Mucosa of rectum (tissue), 2 donors: ENCODE measurements around the gene PAPOLA.
A peak's percentile ranks its signal among the peaks of the same experiment; 100 is the strongest.
"Not testable (repeated sequence)": the region's sequence is repeated elsewhere in the genome, so short reads cannot be mapped to it uniquely, and the experiment has no call there.

Experiments
- H3K27ac ChIP-seq, 2 donors: one replicate each; pipeline ENCODE4 v1.7.0; 2013; ENCODE audit warnings: inconsistent platforms in 2 of 2, low read depth in 2 of 2, low read length in 2 of 2
- H3K27me3 ChIP-seq, 2 donors: one replicate each; pipeline ENCODE4 v1.7.0; 2013; ENCODE audit warnings: low read length in 2 of 2; ENCODE audit not compliant: control insufficient read depth in 2 of 2, insufficient read depth in 2 of 2
- H3K36me3 ChIP-seq, 2 donors: one replicate each; pipeline ENCODE4 v1.7.0; 2013; ENCODE audit warnings: low read length in 2 of 2; ENCODE audit not compliant: control insufficient read depth in 2 of 2, insufficient read depth in 2 of 2
- H3K4me1 ChIP-seq, 2 donors: one replicate each; pipeline ENCODE4 v1.7.0; 2013; ENCODE audit warnings: low read length in 2 of 2, mild to moderate bottlenecking in 1 of 2; ENCODE audit not compliant: control insufficient read depth in 2 of 2, insufficient read depth in 2 of 2
- H3K4me3 ChIP-seq, 2 donors: one replicate each; pipeline ENCODE4 v1.7.0; 2013; ENCODE audit warnings: low read length in 2 of 2
- H3K9ac ChIP-seq, 2 donors: one replicate each; pipeline ENCODE4 v1.7.0; 2013; ENCODE audit warnings: low read length in 2 of 2, low read depth in 1 of 2, mild to moderate bottlenecking in 1 of 2
- H3K9me3 ChIP-seq, 2 donors: one replicate each; pipeline ENCODE4 v1.7.0; 2013; ENCODE audit warnings: low read length in 2 of 2; ENCODE audit not compliant: control insufficient read depth in 2 of 2
- donor health status: healthy.
- donor health status: Normal muscosa, but diverticular disease.

Gene PAPOLA

GRCh38 chr14:96501217-96501739, 904 bp upstream of the PAPOLA start:
- no peaks in the 10 kb centered on the region for H3K9me3 ChIP-seq
- H3K27me3 ChIP-seq: no peaks in the 10 kb centered on the region
- H3K36me3 ChIP-seq: no peaks in the 10 kb centered on the region
- H3K4me3 ChIP-seq: peak overlapping the region; percentile 98 to 100
- H3K27ac ChIP-seq: peak overlapping the region; percentile 90 to 94
- H3K9ac ChIP-seq: peak overlapping the region; percentile 88 to 97
- peaks cover 10 to 18% of the 10 kb centered on the region in 2 donors for H3K4me1 ChIP-seq

GRCh38 chr14:96502621-96503305, 581 bp downstream of the PAPOLA start:
- no peaks in the 10 kb centered on the region for H3K36me3 ChIP-seq
- peak overlapping the region; percentile 98 to 100 for H3K4me3 ChIP-seq
- peak overlapping the region; percentile 90 to 94 for H3K27ac ChIP-seq
- H3K27me3 ChIP-seq: no peaks in the 10 kb centered on the region
- no peaks in the 10 kb centered on the region for H3K9me3 ChIP-seq
- peak overlapping the region; percentile 88 to 97 for H3K9ac ChIP-seq
- H3K4me1 ChIP-seq: peaks cover 10 to 18% of the 10 kb centered on the region in 2 donors

- H3K4me3 ChIP-seq: peak overlapping the region; percentile 98 to 100
- H3K9me3 ChIP-seq: no peaks in the 10 kb centered on the region
These were observed 1.1 kb downstream of the PAPOLA start for GRCh38 chr14:96503306-96503679.

GRCh38 chr14:96504353-96504752, 2.2 kb downstream of the PAPOLA start:
- H3K27ac ChIP-seq, H3K27me3 ChIP-seq, H3K36me3 ChIP-seq, H3K9me3 ChIP-seq, H3K9ac ChIP-seq: not testable (repeated sequence)
- H3K4me3 ChIP-seq: peak overlapping the region in 1 of 2 donors; percentile 98
- peaks cover 13 to 19% of the 10 kb centered on the region in 2 donors for H3K4me1 ChIP-seq

More at GRCh38 chr14:96503306-96503679, 1.1 kb downstream of the PAPOLA start:
- Histone ChIP-seq H3K36me3 (no peaks in the 10 kb centered on the region), H3K4me1 (peaks cover 10 to 19% of the 10 kb centered on the region in 2 donors), H3K27ac (peak overlapping the region; percentile 90 to 94), H3K9ac (peak overlapping the region; percentile 88 to 97), H3K27me3 (no peaks in the 10 kb centered on the region)

GRCh38 chr14:96507723-96508122, 5.5 kb downstream of the PAPOLA start:
- Histone ChIP-seq H3K9me3 (no peaks in the 10 kb centered on the region), H3K9ac (no peak overlapping the region), H3K4me3 (no peak overlapping the region), H3K27me3 (no peaks in the 10 kb centered on the region), H3K27ac (no peak overlapping the region), H3K4me1 (peaks cover 14 to 27% of the 10 kb centered on the region in 2 donors), H3K36me3 (no peaks in the 10 kb centered on the region)

- Histone ChIP-seq H3K9ac (no peak overlapping the region), H3K4me1 (peaks cover 16 to 24% of the 10 kb centered on the region in 2 donors), H3K27me3 (no peaks in the 10 kb centered on the region), H3K4me3 (no peak overlapping the region), H3K27ac (no peak overlapping the region), H3K9me3 (no peaks in the 10 kb centered on the region), H3K36me3 (no peaks in the 10 kb centered on the region)
These were observed 6.7 kb downstream of the PAPOLA start for GRCh38 chr14:96508900-96509299.

- Histone ChIP-seq H3K27me3 (no peaks in the 10 kb centered on the region), H3K4me1 (peaks cover 12 to 18% of the 10 kb centered on the region in 2 donors), H3K27ac (no peak overlapping the region), H3K9ac (no peak overlapping the region), H3K4me3 (no peak overlapping the region), H3K36me3 (no peaks in the 10 kb centered on the region), H3K9me3 (no peaks in the 10 kb centered on the region)
These were observed 7.4 kb downstream of the PAPOLA start for GRCh38 chr14:96509457-96510090.

- H3K4me3 ChIP-seq: no peak overlapping the region
- H3K36me3 ChIP-seq: no peaks in the 10 kb centered on the region
- H3K27me3 ChIP-seq: no peaks in the 10 kb centered on the region
- no peak overlapping the region for H3K27ac ChIP-seq
- no peak overlapping the region for H3K9ac ChIP-seq
- peaks cover 12 to 13% of the 10 kb centered on the region in 2 donors for H3K4me1 ChIP-seq
- no peaks in the 10 kb centered on the region for H3K9me3 ChIP-seq
These were observed 9.0 kb downstream of the PAPOLA start for GRCh38 chr14:96511146-96511545.

- no peak overlapping the region for H3K9ac ChIP-seq
- H3K27me3 ChIP-seq: no peaks in the 10 kb centered on the region
- no peaks in the 10 kb centered on the region for H3K36me3 ChIP-seq
- H3K4me3 ChIP-seq: no peak overlapping the region
- H3K9me3 ChIP-seq: no peaks in the 10 kb centered on the region
- no peak overlapping the region for H3K27ac ChIP-seq
- peaks cover 12 to 13% of the 10 kb centered on the region in 2 donors for H3K4me1 ChIP-seq
These were observed 9.5 kb downstream of the PAPOLA start for GRCh38 chr14:96511667-96512066.

GRCh38 chr14:96512122-96512521, 9.9 kb downstream of the PAPOLA start:
- no peaks in the 10 kb centered on the region for H3K36me3 ChIP-seq
- H3K9ac ChIP-seq: no peak overlapping the region
- H3K4me1 ChIP-seq: peaks cover 12 to 13% of the 10 kb centered on the region in 2 donors
- H3K27ac ChIP-seq: no peak overlapping the region
- no peaks in the 10 kb centered on the region for H3K9me3 ChIP-seq
- H3K4me3 ChIP-seq: no peak overlapping the region
- H3K27me3 ChIP-seq: no peaks in the 10 kb centered on the region
